ENCODE results near the gene GCSAM.

GRCh38 chr3:112114576-112115160 lies 18.4 kb downstream of the GCSAM start:
- TF ChIP-seq CTCF (IDR thresholded peaks at IDR 0.05) (no peak), POLR2A (IDR thresholded peaks at IDR 0.05) (no peak)
